H1 (cell line): ENCODE data around the gene POLD1.
A peak's percentile ranks its signal among the peaks of the same experiment; 100 is the strongest.

Experiments used
- CHD1 ChIP-seq: IDR thresholded peaks from 2 replicates; pipeline ENCODE4 v1.6.1; 2012; ENCODE audit warnings: low read depth, low read length, improper control_type of control experiment
- CHD2 ChIP-seq: IDR thresholded peaks from 2 replicates; pipeline ENCODE4 v1.6.1; 2012; ENCODE audit warnings: low read length, improper control_type of control experiment
- CREB1 ChIP-seq: IDR thresholded peaks from 2 replicates; pipeline ENCODE4 v1.6.1; 2012; ENCODE audit warnings: inconsistent platforms
- CTCF ChIP-seq, 3 experiments: IDR thresholded peaks; 1 replicate in 2 of 3; 2 replicates in 1 of 3; pipeline versions ENCODE4 v1.5.1 to v1.6.1; 2011; ENCODE audit warnings: low read length in 3 of 3, mild to moderate bottlenecking in 3 of 3, inconsistent platforms in 2 of 3, low read depth in 1 of 3, moderate library complexity in 1 of 3; ENCODE audit not compliant: insufficient read depth in 1 of 3; ENCODE audit errors: control extremely low read depth in 1 of 3
- GABPA ChIP-seq: IDR thresholded peaks from 2 replicates; pipeline ENCODE4 v1.6.1; 2011; ENCODE audit warnings: mild to moderate bottlenecking, low read length, moderate library complexity, borderline replicate concordance; ENCODE audit not compliant: insufficient read depth
- JUND ChIP-seq: IDR thresholded peaks from 2 replicates; pipeline ENCODE4 v1.6.1; 2011; ENCODE audit warnings: mild to moderate bottlenecking, improper control_type of control experiment, low read length
- MAFK ChIP-seq: IDR thresholded peaks from 2 replicates; pipeline ENCODE4 v1.6.1; 2012; ENCODE audit warnings: low read depth, mild to moderate bottlenecking, improper control_type of control experiment, low read length
- POLR2A ChIP-seq, 2 experiments: IDR thresholded peaks; 1 replicate in 1 of 2; 2 replicates in 1 of 2; pipeline ENCODE4 v1.6.1; 2011; ENCODE audit warnings: low read depth in 2 of 2, low read length in 2 of 2, mild to moderate bottlenecking in 2 of 2; ENCODE audit errors: control extremely low read depth in 1 of 2
- POLR2AphosphoS5 ChIP-seq: IDR thresholded peaks from 2 replicates; pipeline ENCODE4 v1.6.1; 2011; ENCODE audit warnings: low read depth, low read length
- RAD21 ChIP-seq, 2 experiments: IDR thresholded peaks in 1 of 2; conservative IDR thresholded peaks in 1 of 2; 2 replicates each; pipeline ENCODE4 v1.6.1; 2011; ENCODE audit warnings: low read depth in 2 of 2, low read length in 2 of 2, improper control_type of control experiment in 1 of 2, inconsistent platforms in 1 of 2, mild to moderate bottlenecking in 1 of 2, moderate library complexity in 1 of 2
- SP2 ChIP-seq: IDR thresholded peaks from 2 replicates; pipeline ENCODE4 v1.6.1; 2012; ENCODE audit warnings: mild to moderate bottlenecking, low read length, inconsistent platforms

GRCh38 chr19:50376166-50377050 is 7.7 kb upstream of the POLD1 start, which contains the start of gene NR1H2:
- TF ChIP-seq SP2 (no peak), JUND (no peak), POLR2AphosphoS5 (peak; percentile 70; the same call in 1 of the 2 replicates), MAFK (no peak), CTCF (IDR thresholded peaks at IDR 0.05; ENCODE audit: control extremely low read depth in 1 of 3, insufficient read depth in 1 of 3, low read depth in 1 of 3, low read length in 3 of 3) (no peak; a peak in 1 of 4 replicates), CHD2 (no peak; the same call in 1 of the 2 replicates), CHD1 (no peak), RAD21 (IDR thresholded peaks at IDR 0.05 in 1 of 2, conservative IDR thresholded peaks at IDR 0.05 in 1 of 2; ENCODE audit: low read depth in 2 of 2, low read length in 2 of 2) (no peak; a peak in 1 of 4 replicates), GABPA (peak; percentile 100), CREB1 (peak; percentile 95), POLR2A (IDR thresholded peaks at IDR 0.05; ENCODE audit: control extremely low read depth in 1 of 2, low read depth in 2 of 2, low read length in 2 of 2) (peak in 1 of 2 experiments; percentile 68; a peak in 1 of 3 replicates)
